DND-41 (cell line): ENCODE data around the gene SECISBP2.

Source experiments
- CTCF ChIP-seq: IDR thresholded peaks from 2 replicates; pipeline ENCODE4 v1.5.1; 2012; ENCODE audit warnings: borderline replicate concordance, low read length, moderate library complexity, mild to moderate bottlenecking; ENCODE audit not compliant: poor library complexity, severe bottlenecking; ENCODE audit errors: extremely low read depth
- EZH2 ChIP-seq: IDR thresholded peaks from 3 replicates; pipeline ENCODE4 v1.6.1; 2012; ENCODE audit warnings: borderline replicate concordance, low read depth, mild to moderate bottlenecking, moderate library complexity, low read length, inconsistent platforms; ENCODE audit not compliant: severe bottlenecking

- TF ChIP-seq CTCF (no peak), EZH2 (no peak)
Observed at GRCh38 chr9:89358985-89359384, 40.7 kb downstream of the SECISBP2 start.
